Muscle of back (tissue), 13 donors: ENCODE measurements around the gene C3orf85. TPM values are rescaled to one million over a fixed set of nuclear protein-coding genes. Genes with fewer than 3 reads are reported as not detected.
"Not testable (repeated sequence)": the region's sequence is repeated elsewhere in the genome, so short reads cannot be mapped to it uniquely, and the experiment has no call there.

Source experiments
- DNase-seq, 3 donors: peaks; one replicate each; pipeline versions ENCODE4 v3.0.0 to v3.0.0-alpha.2; 2013
- long read RNA-seq, 9 donors: transcript quantifications; one replicate each; lab custom pipeline, GENCODE V29; 2026
- polyA plus RNA-seq, 10 donors: library from polyadenylated mRNA; unstranded; fragments of 120-200 nt; gene quantifications; one replicate each; pipeline ENCODE4 v1.2.1, GENCODE V29; 2013; ENCODE audit not compliant: insufficient read length in 10 of 10

The C3orf85 gene
- not detected for polyA plus RNA-seq
- long read RNA-seq, donor 1: 0 reads
- long read RNA-seq, donor 2: 0 reads
- long read RNA-seq, donor 3: 0 reads
- long read RNA-seq, donor 4: 0 reads
- long read RNA-seq, donor 5: 0 reads
- long read RNA-seq, donor 6: 0 reads
- long read RNA-seq, donor 7: 0 reads
- long read RNA-seq, donor 8: 0 reads
- long read RNA-seq, donor 9: 0 reads

GRCh38 chr3:109136523-109136922, at the start of gene C3orf85:
Gene C3orf85, plus strand, starts transcription at chr3:109136719. Its CDS starts 129 bp downstream, at chr3:109136848.
- no peak for DNase-seq

GRCh38 chr3:109089265-109089664, 47.3 kb upstream of the C3orf85 start:
- DNase-seq: no peak

- DNase-seq: no peak
Observed at GRCh38 chr3:109091846-109092245, 44.7 kb upstream of the C3orf85 start.

GRCh38 chr3:109093561-109093960, 43.0 kb upstream of the C3orf85 start:
- no peak for DNase-seq

- DNase-seq: no peak
Observed at GRCh38 chr3:109095166-109095565, 41.4 kb upstream of the C3orf85 start.

GRCh38 chr3:109098079-109098644, 38.4 kb upstream of the C3orf85 start:
- DNase-seq: no peak

- DNase-seq: no peak
Observed at GRCh38 chr3:109109574-109109973, 26.9 kb upstream of the C3orf85 start.

- no peak for DNase-seq
Observed at GRCh38 chr3:109112946-109113760, 23.4 kb upstream of the C3orf85 start.

- DNase-seq: no peak
Observed at GRCh38 chr3:109114746-109115145, 21.8 kb upstream of the C3orf85 start.

- no peak for DNase-seq
Observed at GRCh38 chr3:109115451-109115850, 21.1 kb upstream of the C3orf85 start.

- DNase-seq: no peak
Observed at GRCh38 chr3:109116031-109116430, 20.5 kb upstream of the C3orf85 start.

GRCh38 chr3:109117939-109118338, 18.6 kb upstream of the C3orf85 start, which contains the start of gene MORC1:
Gene MORC1, minus strand, starts transcription at chr3:109118134. Its CDS starts 75 bp downstream, at chr3:109118059.
- no peak for DNase-seq

- DNase-seq: no peak
Observed at GRCh38 chr3:109118584-109118983, 17.9 kb upstream of the C3orf85 start.

GRCh38 chr3:109122690-109123089, 13.8 kb upstream of the C3orf85 start:
- no peak for DNase-seq

GRCh38 chr3:109125902-109126301, 10.6 kb upstream of the C3orf85 start:
- DNase-seq: no peak

- no peak for DNase-seq
Observed at GRCh38 chr3:109127553-109127952, 9.0 kb upstream of the C3orf85 start.

GRCh38 chr3:109131276-109131675, 5.2 kb upstream of the C3orf85 start:
- no peak for DNase-seq

- DNase-seq: no peak
Observed at GRCh38 chr3:109132801-109133473, 3.6 kb upstream of the C3orf85 start.

GRCh38 chr3:109133474-109133816, 3.1 kb upstream of the C3orf85 start:
- DNase-seq: not testable (repeated sequence)

- DNase-seq: no peak
Observed at GRCh38 chr3:109137761-109138160, 1.2 kb downstream of the C3orf85 start.

- no peak for DNase-seq
Observed at GRCh38 chr3:109140318-109140717, 3.8 kb downstream of the C3orf85 start.

- DNase-seq: no peak
Observed at GRCh38 chr3:109143646-109144045, 7.1 kb downstream of the C3orf85 start.
